ENCODE data around the gene TC2N.
"Not testable (repeated sequence)": the region's sequence is repeated elsewhere in the genome, so short reads cannot be mapped to it uniquely, and the experiment has no call there.

Gene TC2N

GRCh38 chr14:91754819-91755218 lies 112.5 kb downstream of the TC2N start:
- no peak for DNase-seq

- no peak for DNase-seq
These were observed 113.2 kb downstream of the TC2N start for GRCh38 chr14:91754185-91754584.

GRCh38 chr14:91753501-91754128 lies 113.7 kb downstream of the TC2N start:
- no peak for DNase-seq

GRCh38 chr14:91752961-91753360 lies 114.4 kb downstream of the TC2N start:
- DNase-seq: no peak

GRCh38 chr14:91751719-91752118 lies 115.6 kb downstream of the TC2N start:
- DNase-seq: no peak

- no peak for DNase-seq
These were observed 116.6 kb downstream of the TC2N start for GRCh38 chr14:91750634-91751198.

GRCh38 chr14:91749868-91750267 lies 117.5 kb downstream of the TC2N start:
- DNase-seq: no peak

- no peak for DNase-seq
These were observed 119.3 kb downstream of the TC2N start for GRCh38 chr14:91748049-91748448.

- DNase-seq: no peak
These were observed 122.0 kb downstream of the TC2N start for GRCh38 chr14:91745344-91745743.

- DNase-seq: no peak
These were observed 123.3 kb downstream of the TC2N start for GRCh38 chr14:91744068-91744480.

GRCh38 chr14:91743305-91743653 lies 124.1 kb downstream of the TC2N start:
- DNase-seq: no peak

- DNase-seq: no peak
These were observed 124.6 kb downstream of the TC2N start for GRCh38 chr14:91742621-91743304.

- DNase-seq: not testable (repeated sequence)
These were observed 127.5 kb downstream of the TC2N start for GRCh38 chr14:91739867-91740266.

- DNase-seq: no peak
These were observed 129.7 kb downstream of the TC2N start for GRCh38 chr14:91737619-91738018.

GRCh38 chr14:91732859-91733477 lies 134.4 kb downstream of the TC2N start:
- peak in 1 of 51 donors; percentile 32 for DNase-seq

GRCh38 chr14:91732439-91732838 lies 134.9 kb downstream of the TC2N start:
- no peak for DNase-seq

GRCh38 chr14:91731986-91732385 lies 135.3 kb downstream of the TC2N start, which contains the start of gene CATSPERB:
Gene CATSPERB, minus strand, starts transcription at chr14:91732086. Its CDS starts 2,607 bp downstream, at chr14:91729479.
- DNase-seq: no peak

GRCh38 chr14:91731018-91731417 lies 136.3 kb downstream of the TC2N start:
- DNase-seq: no peak

GRCh38 chr14:91729756-91730155 lies 137.6 kb downstream of the TC2N start:
- DNase-seq: no peak

All from hypothalamus (tissue), 51 donors.